Neutrophil (primary cell): ENCODE measurements around the gene LONP2.
"Not testable (repeated sequence)": the region's sequence is repeated elsewhere in the genome, so short reads cannot be mapped to it uniquely, and the experiment has no call there.

Source experiments
- H3K27ac ChIP-seq: fragments of 200-600 bp; sonication (generic); 2 replicates; pipeline ENCODE4 v1.5.1; 2016; ENCODE audit warnings: mild to moderate bottlenecking, moderate library complexity
- H3K27me3 ChIP-seq: fragments of 200-600 bp; sonication (generic); 2 replicates; pipeline ENCODE4 v1.6.0; 2016; ENCODE audit warnings: mild to moderate bottlenecking
- H3K36me3 ChIP-seq: fragments of 200-600 bp; sonication (generic); 2 replicates; pipeline ENCODE4 v1.5.1; 2017
- H3K4me1 ChIP-seq, 2 experiments: fragments of 200-600 bp in 1 of 2; sonication (generic) in 1 of 2; 1 replicate in 1 of 2; 2 replicates in 1 of 2; pipeline versions ENCODE4 v1.5.1 to v1.6.1; 2013 to 2016; ENCODE audit warnings: low read depth in 1 of 2, low read length in 1 of 2, mild to moderate bottlenecking in 1 of 2, moderate library complexity in 1 of 2; ENCODE audit not compliant: control insufficient read depth in 1 of 2, insufficient read depth in 1 of 2
- H3K4me3 ChIP-seq, 2 experiments: fragments of 200-600 bp in 1 of 2; sonication (generic) in 1 of 2; 1 replicate in 1 of 2; 2 replicates in 1 of 2; pipeline ENCODE4 v1.5.1; 2013 to 2016; ENCODE audit warnings: low read depth in 1 of 2, low read length in 1 of 2, mild to moderate bottlenecking in 1 of 2, moderate library complexity in 1 of 2
- H3K9me3 ChIP-seq: fragments of 200-600 bp; sonication (generic); 2 replicates; pipeline ENCODE4 v1.5.1; 2016
- TF ChIP-seq, protein P1 (sequence below): fragments of 200-600 bp; sonication (generic); IDR thresholded peaks from 2 replicates; pipeline ENCODE4 v1.5.1; 2016; ENCODE audit warnings: antibody characterized with exemption

The LONP2 gene

DNA sequence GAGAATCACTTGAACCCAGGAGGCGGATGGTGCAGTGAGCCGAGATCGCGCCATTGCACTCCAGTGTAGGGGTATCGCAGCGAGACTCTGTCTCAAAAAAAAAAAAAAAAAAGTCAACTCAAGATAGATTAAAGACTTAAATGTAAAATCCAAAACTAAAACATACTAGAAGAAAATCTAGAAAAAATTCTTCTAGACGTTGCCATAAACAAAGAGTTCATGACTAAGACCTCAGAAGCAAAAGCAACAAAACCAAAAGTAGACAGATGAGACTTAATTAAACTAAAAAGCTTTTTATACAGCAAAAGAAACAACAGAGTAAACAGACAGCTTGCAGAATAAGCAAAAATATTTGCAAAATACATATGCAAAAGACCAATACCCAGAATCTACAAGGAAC lies 64.4 kb downstream of the LONP2 start:
- no peaks in the 10 kb centered on the region for H3K4me1 ChIP-seq
- H3K36me3 ChIP-seq = peaks cover 24% of the 10 kb centered on the region
- H3K9me3 ChIP-seq = no peaks in the 10 kb centered on the region
- no peak overlapping the region for H3K4me3 ChIP-seq
- no peak overlapping the region for H3K27ac ChIP-seq
- H3K27me3 ChIP-seq = no peaks in the 10 kb centered on the region
- TF ChIP-seq, protein P1, sequence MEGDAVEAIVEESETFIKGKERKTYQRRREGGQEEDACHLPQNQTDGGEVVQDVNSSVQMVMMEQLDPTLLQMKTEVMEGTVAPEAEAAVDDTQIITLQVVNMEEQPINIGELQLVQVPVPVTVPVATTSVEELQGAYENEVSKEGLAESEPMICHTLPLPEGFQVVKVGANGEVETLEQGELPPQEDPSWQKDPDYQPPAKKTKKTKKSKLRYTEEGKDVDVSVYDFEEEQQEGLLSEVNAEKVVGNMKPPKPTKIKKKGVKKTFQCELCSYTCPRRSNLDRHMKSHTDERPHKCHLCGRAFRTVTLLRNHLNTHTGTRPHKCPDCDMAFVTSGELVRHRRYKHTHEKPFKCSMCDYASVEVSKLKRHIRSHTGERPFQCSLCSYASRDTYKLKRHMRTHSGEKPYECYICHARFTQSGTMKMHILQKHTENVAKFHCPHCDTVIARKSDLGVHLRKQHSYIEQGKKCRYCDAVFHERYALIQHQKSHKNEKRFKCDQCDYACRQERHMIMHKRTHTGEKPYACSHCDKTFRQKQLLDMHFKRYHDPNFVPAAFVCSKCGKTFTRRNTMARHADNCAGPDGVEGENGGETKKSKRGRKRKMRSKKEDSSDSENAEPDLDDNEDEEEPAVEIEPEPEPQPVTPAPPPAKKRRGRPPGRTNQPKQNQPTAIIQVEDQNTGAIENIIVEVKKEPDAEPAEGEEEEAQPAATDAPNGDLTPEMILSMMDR = no peak

DNA sequence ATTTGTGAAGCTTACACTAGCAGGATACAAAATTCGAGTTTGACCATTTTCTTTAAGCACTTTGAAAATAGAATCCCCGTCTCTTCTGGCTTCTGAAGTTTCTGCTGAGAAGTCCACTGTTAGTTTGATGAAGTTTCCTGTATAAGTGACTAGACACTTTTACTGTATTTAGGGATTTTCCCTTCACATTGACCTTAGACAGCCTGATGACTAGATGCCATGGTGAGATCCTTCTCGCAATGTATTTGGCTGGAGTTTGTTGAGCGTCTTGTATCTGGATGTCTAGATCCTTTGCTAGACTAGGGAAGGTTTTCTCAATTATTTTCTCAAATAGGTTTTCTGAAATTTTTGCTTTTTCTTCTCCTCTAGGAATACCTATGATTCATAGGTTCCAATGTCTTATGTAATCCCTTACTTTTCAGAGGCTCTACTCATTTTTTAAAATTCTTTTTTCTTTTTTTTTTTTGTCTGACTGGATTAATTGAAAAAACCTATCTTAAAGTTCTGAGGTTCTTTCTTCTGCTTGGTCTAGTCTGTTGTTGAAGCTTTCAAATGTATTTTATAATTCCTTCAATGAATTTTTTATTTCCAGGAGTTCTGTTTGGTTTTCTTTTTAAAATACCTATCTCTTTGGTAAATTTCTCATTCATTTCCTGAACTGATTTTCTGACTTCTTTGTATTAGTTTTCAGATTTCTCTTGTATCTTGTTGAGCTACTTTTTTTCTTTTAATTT lies 67.0 kb downstream of the LONP2 start:
- H3K27me3 ChIP-seq = no peaks in the 10 kb centered on the region
- TF ChIP-seq, protein P1 = no peak
- H3K9me3 ChIP-seq = no peaks in the 10 kb centered on the region
- H3K27ac ChIP-seq = no peak overlapping the region
- no peaks in the 10 kb centered on the region for H3K4me1 ChIP-seq
- H3K4me3 ChIP-seq = no peak overlapping the region
- H3K36me3 ChIP-seq = peaks cover 10% of the 10 kb centered on the region

DNA sequence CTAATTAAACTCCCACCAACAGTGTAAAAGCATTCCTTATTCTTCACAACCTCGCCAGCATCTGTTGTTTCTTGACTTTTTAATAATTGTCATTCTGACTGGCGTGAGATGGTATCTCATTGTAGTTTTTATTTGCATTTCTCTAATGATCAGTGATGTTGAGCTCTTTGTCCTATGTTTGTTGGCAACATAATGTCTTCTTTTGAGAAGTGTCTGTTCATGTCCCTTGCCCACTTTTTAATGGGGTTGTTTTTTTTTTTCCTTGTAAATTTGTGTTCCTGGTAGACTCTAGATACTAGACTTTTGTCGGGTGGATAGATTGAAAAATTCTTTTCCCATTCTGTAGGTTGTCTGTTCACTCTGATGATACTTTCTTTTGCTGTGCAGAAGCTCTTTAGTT lies 69.8 kb downstream of the LONP2 start:
- not testable (repeated sequence) for H3K36me3 ChIP-seq, H3K27me3 ChIP-seq, H3K27ac ChIP-seq, H3K9me3 ChIP-seq, H3K4me3 ChIP-seq
- peaks cover 13 to 14% of the 10 kb centered on the region in 2 experiments for H3K4me1 ChIP-seq

DNA sequence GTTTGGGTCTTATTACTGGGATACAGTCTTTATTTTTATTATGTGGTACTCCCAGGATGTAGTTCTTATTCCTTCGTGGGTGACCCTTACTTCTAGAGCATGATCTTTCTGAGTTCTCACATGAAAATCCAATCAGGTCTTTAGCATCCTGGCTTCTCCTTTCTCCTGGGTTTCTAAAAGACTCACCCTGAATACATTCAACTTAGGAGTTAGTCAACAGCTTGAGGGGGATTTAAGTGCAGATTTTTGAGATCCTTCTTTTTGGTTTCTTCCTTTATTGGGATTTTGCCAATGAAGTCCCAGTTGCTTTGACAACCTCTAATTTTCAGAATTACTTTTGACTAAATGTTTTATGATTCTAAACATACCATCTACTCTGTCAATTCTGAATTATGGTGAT lies 72.9 kb downstream of the LONP2 start:
- Histone ChIP-seq H3K36me3 (peaks cover 13% of the 10 kb centered on the region), H3K27me3 (no peaks in the 10 kb centered on the region), H3K27ac (no peak overlapping the region), H3K4me3 (no peak overlapping the region), H3K9me3 (no peaks in the 10 kb centered on the region), H3K4me1 (peaks cover 14 to 17% of the 10 kb centered on the region in 2 experiments)
- TF ChIP-seq, protein P1 = no peak

DNA sequence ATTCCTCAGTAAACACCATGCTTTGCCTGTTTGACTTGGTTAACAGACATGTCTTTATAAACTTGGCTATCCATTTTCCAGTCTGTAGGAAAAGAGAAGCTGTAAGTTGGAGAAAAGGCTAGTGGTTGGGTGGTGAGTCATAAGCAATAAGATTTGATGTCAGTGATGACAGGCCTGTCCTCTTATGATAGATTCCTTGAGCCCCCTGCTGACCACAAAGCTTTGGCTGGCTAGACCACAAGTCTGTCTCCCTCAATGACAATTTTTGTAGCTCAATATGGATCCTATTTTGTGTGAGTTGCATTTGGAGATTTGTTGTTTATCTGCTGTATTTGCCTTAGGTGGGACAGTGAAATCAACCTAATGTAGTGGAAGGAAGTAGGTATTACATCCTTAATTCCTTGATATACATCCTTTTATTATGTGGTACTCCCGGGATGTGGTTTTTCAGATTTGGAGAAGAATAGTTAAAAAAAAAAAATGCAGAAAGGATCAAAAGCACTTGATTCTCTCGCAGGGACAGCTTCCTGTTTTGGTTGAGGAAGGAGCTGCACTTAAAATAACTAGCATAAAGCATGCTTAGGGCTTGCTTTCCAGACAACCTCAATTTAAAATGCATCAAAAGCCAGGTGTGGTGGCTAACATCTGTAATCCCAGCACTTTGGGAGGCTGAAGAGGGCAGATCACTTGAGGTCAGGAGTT lies 73.7 kb downstream of the LONP2 start:
- H3K36me3 ChIP-seq = peaks cover 18% of the 10 kb centered on the region
- H3K4me3 ChIP-seq = no peak overlapping the region
- H3K27ac ChIP-seq = peak overlapping the region; percentile 64
- peaks cover 14 to 17% of the 10 kb centered on the region in 2 experiments for H3K4me1 ChIP-seq
- TF ChIP-seq, protein P1 = no peak
- no peaks in the 10 kb centered on the region for H3K27me3 ChIP-seq
- no peaks in the 10 kb centered on the region for H3K9me3 ChIP-seq

DNA sequence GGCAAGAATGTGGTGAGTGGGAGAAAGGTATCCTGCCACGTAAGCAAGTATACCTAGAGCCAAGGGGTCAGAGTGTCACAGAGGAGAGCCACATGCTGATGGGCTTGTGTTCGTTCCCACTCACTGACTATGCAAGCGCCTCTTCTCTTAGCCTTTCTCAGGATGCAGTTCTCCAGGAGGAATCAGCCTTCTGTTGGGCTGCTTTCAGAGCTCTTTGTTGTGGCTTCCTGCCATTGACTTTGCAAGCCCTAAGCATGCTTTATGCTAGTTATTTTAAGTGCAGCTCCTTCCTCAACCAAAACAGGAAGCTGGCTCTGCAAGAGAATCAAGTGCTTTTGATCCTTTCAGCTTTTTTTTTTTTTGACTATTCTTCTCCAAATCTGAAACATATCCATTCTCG lies 74.5 kb downstream of the LONP2 start:
- H3K9me3 ChIP-seq = no peaks in the 10 kb centered on the region
- no peak overlapping the region for H3K4me3 ChIP-seq
- TF ChIP-seq, protein P1 = no peak
- peaks cover 14 to 17% of the 10 kb centered on the region in 2 experiments for H3K4me1 ChIP-seq
- peak overlapping the region; percentile 64 for H3K27ac ChIP-seq
- peaks cover 17% of the 10 kb centered on the region for H3K36me3 ChIP-seq
- no peaks in the 10 kb centered on the region for H3K27me3 ChIP-seq
